Fibroblast of mammary gland (primary cell): ENCODE results near the gene HDC.

Source experiments
- DNase-seq: peaks from one replicate; pipeline ENCODE4 v3.0.0-alpha.2; 2010; ENCODE audit warnings: low read depth
- H3K4me3 ChIP-seq: 2 replicates; pipeline ENCODE4 v1.5.1; 2011; ENCODE audit warnings: low read depth, mild to moderate bottlenecking, low read length, moderate library complexity; ENCODE audit not compliant: control insufficient read depth
- CTCF ChIP-seq: conservative IDR thresholded peaks from 2 replicates; pipeline ENCODE4 v1.5.1; 2011; ENCODE audit warnings: low read depth, low read length, inconsistent platforms; ENCODE audit not compliant: control insufficient read depth, insufficient read depth

The HDC gene

GRCh38 chr15:50289749-50290148 lies 24.2 kb upstream of the HDC start:
- no peak for DNase-seq
- no peak overlapping the region for H3K4me3 ChIP-seq
- no peak for TF ChIP-seq CTCF

- no peak for DNase-seq
- TF ChIP-seq CTCF = no peak
- no peak overlapping the region for H3K4me3 ChIP-seq
Measured at GRCh38 chr15:50287324-50288116, 22.0 kb upstream of the HDC start.

GRCh38 chr15:50281427-50281826 lies 15.9 kb upstream of the HDC start:
- no peak for DNase-seq
- no peak for TF ChIP-seq CTCF
- H3K4me3 ChIP-seq = no peak overlapping the region

- no peak for DNase-seq
- TF ChIP-seq CTCF = no peak
- H3K4me3 ChIP-seq = no peak overlapping the region
Measured at GRCh38 chr15:50280271-50280670, 14.7 kb upstream of the HDC start.

GRCh38 chr15:50278496-50278895 lies 13.0 kb upstream of the HDC start:
- peak; percentile 3 for DNase-seq
- H3K4me3 ChIP-seq = no peak overlapping the region
- no peak for TF ChIP-seq CTCF

- DNase-seq = no peak
- H3K4me3 ChIP-seq = no peak overlapping the region
- TF ChIP-seq CTCF = no peak
Measured at GRCh38 chr15:50277370-50277769, 11.8 kb upstream of the HDC start.
